Right lobe of liver (tissue), 4 donors: ENCODE measurements around the gene GOLGA3.

Experiments used
- CTCF ChIP-seq, 4 donors: fragments of 200-600 bp in 3 of 4; fragments of 450-650 bp in 1 of 4; IDR thresholded peaks; one replicate each; pipeline versions ENCODE4 v1.5.1 to v1.8.0; 2016 to 2022; ENCODE audit warnings: antibody characterized with exemption in 4 of 4, mild to moderate bottlenecking in 2 of 4
- POLR2A ChIP-seq: fragments of 450-650 bp; IDR thresholded peaks from one replicate; pipeline ENCODE4 v1.6.1; 2017; ENCODE audit warnings: antibody characterized with exemption, mild to moderate bottlenecking
- donor health status: DM: no; HTN: no; CAD: no.
- donor health status: DM: no; HTN: no; CAD: no.
- donor health status: DM: no; HTN: yes; CAD: no.

GRCh38 chr12:132861558-132861957 is 32.9 kb upstream of the GOLGA3 start:
- TF ChIP-seq CTCF (IDR thresholded peaks at IDR 0.05) (no peak), POLR2A (no peak)
